Measurements from ENCODE around the gene PAPSS1. TPM values are rescaled to one million over a fixed set of nuclear protein-coding genes. Genes with fewer than 3 reads are reported as not detected.

PAPSS1 gene
- polyA plus RNA-seq, 1 experiment = 95.5 TPM

GRCh38 chr4:107629318-107629717 lies 90.7 kb downstream of the PAPSS1 start:
- Histone ChIP-seq H3K27me3 (ENCODE audit: control insufficient read depth, insufficient read depth, low read length) (no peaks in the 10 kb centered on the region), H3K9me3 (ENCODE audit: control insufficient read depth, insufficient read depth, low read length) (no peaks in the 10 kb centered on the region), H3K27ac (ENCODE audit: low read depth, low read length) (no peak overlapping the region), H3K4me3 (ENCODE audit: low read depth, low read length) (no peak overlapping the region)
- CTCF ChIA-PET = no interaction called here
- DNase-seq (ENCODE audit: low read depth, low spot score) = no peak
- POLR2A ChIA-PET = no interaction called here
- TF ChIP-seq CTCF (IDR thresholded peaks at IDR 0.05; ENCODE audit: low read depth, low read length) = no peak

DNA sequence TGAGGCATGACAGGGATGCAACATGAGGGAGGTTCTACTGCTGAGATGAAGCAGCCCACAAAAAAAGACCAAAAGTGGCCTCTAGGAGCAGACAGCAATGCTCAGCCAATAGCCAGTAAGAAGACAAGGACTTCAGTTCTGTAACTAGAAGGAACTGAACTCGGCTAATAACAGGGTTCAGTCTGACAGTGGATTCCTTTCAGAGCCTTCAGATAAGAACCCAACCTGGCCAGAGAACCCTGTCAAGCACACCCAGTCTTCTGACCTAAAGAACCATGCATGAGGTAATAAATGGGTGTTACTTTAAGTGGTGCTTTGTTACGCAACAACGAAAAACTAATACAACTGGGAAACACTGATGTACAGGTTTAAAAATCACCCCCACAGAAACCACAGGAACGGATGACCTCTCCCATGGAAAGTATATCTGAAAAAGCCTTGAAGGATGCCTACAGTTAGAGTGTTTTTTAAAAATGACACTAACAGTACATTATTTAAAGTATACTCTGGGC lies 94.6 kb downstream of the PAPSS1 start:
- Histone ChIP-seq H3K9me3 (ENCODE audit: control insufficient read depth, insufficient read depth, low read length) (no peaks in the 10 kb centered on the region), H3K27me3 (ENCODE audit: control insufficient read depth, insufficient read depth, low read length) (no peaks in the 10 kb centered on the region), H3K27ac (ENCODE audit: low read depth, low read length) (no peak overlapping the region), H3K4me3 (ENCODE audit: low read depth, low read length) (no peak overlapping the region)
- ChIA-PET POLR2A (no interaction called here), CTCF (no interaction called here)
- no peak for TF ChIP-seq CTCF (IDR thresholded peaks at IDR 0.05; ENCODE audit: low read depth, low read length)
- no peak for DNase-seq (ENCODE audit: low read depth, low spot score)

DNA sequence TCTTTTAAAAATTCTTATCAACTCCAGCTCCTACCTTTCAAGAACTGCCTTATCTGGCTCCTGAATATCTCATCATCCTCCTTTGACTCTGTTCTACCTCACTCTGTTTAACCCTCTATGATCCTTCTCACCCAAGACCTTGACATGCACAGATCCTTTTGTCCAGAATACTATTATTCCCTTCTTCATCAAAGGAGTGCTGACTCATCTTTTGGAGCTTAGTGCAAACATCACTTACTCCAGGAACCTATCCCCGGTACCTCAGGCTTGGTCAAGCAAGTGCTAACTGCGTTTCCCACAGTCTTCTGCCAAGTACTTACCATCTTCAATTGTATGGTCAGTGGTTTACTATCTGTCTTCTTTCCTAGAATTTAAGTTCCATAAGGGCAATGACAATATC lies 96.0 kb downstream of the PAPSS1 start:
- DNase-seq (ENCODE audit: low read depth, low spot score) = no peak
- Histone ChIP-seq H3K9me3 (ENCODE audit: control insufficient read depth, insufficient read depth, low read length) (no peaks in the 10 kb centered on the region), H3K4me3 (ENCODE audit: low read depth, low read length) (no peak overlapping the region), H3K27ac (ENCODE audit: low read depth, low read length) (no peak overlapping the region), H3K27me3 (ENCODE audit: control insufficient read depth, insufficient read depth, low read length) (no peaks in the 10 kb centered on the region)
- ChIA-PET POLR2A (no interaction called here), CTCF (no interaction called here)
- no peak for TF ChIP-seq CTCF (IDR thresholded peaks at IDR 0.05; ENCODE audit: low read depth, low read length)

GRCh38 chr4:107622006-107622405 lies 98.0 kb downstream of the PAPSS1 start:
- Histone ChIP-seq H3K27me3 (ENCODE audit: control insufficient read depth, insufficient read depth, low read length) (no peaks in the 10 kb centered on the region), H3K9me3 (ENCODE audit: control insufficient read depth, insufficient read depth, low read length) (no peaks in the 10 kb centered on the region), H3K4me3 (ENCODE audit: low read depth, low read length) (no peak overlapping the region), H3K27ac (ENCODE audit: low read depth, low read length) (no peak overlapping the region)
- DNase-seq (ENCODE audit: low read depth, low spot score) = no peak
- ChIA-PET CTCF (interaction anchor here (0.6 kb wide), 1 partner anchor 501 kb away, joined by 7 read pairs; no protein-coding TSS in a partner anchor), POLR2A (no interaction called here)
- TF ChIP-seq CTCF (IDR thresholded peaks at IDR 0.05; ENCODE audit: low read depth, low read length) = no peak

- DNase-seq (ENCODE audit: low read depth, low spot score) = no peak
- H3K4me3 ChIP-seq (ENCODE audit: low read depth, low read length) = no peak overlapping the region
- CTCF ChIA-PET = interaction anchor here (1.2 kb wide), 1 partner anchor 16 kb away, joined by 3 read pairs; no protein-coding TSS in a partner anchor
- POLR2A ChIA-PET = no interaction called here
- no peak overlapping the region for H3K27ac ChIP-seq (ENCODE audit: low read depth, low read length)
- TF ChIP-seq CTCF (IDR thresholded peaks at IDR 0.05; ENCODE audit: low read depth, low read length) = no peak
- no peaks in the 10 kb centered on the region for H3K27me3 ChIP-seq (ENCODE audit: control insufficient read depth, insufficient read depth, low read length)
- H3K9me3 ChIP-seq (ENCODE audit: control insufficient read depth, insufficient read depth, low read length) = no peaks in the 10 kb centered on the region
These were observed 100.3 kb downstream of the PAPSS1 start for GRCh38 chr4:107619731-107620130.
